ENCODE measurements around the gene GPC6.

GRCh38 chr13:93309886-93310523, 83.4 kb downstream of the GPC6 start:
- TF ChIP-seq, protein P1, sequence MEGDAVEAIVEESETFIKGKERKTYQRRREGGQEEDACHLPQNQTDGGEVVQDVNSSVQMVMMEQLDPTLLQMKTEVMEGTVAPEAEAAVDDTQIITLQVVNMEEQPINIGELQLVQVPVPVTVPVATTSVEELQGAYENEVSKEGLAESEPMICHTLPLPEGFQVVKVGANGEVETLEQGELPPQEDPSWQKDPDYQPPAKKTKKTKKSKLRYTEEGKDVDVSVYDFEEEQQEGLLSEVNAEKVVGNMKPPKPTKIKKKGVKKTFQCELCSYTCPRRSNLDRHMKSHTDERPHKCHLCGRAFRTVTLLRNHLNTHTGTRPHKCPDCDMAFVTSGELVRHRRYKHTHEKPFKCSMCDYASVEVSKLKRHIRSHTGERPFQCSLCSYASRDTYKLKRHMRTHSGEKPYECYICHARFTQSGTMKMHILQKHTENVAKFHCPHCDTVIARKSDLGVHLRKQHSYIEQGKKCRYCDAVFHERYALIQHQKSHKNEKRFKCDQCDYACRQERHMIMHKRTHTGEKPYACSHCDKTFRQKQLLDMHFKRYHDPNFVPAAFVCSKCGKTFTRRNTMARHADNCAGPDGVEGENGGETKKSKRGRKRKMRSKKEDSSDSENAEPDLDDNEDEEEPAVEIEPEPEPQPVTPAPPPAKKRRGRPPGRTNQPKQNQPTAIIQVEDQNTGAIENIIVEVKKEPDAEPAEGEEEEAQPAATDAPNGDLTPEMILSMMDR (IDR thresholded peaks at IDR 0.05; ENCODE audit: insufficient read depth, low read length, poor library complexity, severe bottlenecking), result no peak
- TF ChIP-seq EZH2phosphoT487 (conservative IDR thresholded peaks at IDR 0.05; ENCODE audit: low read length), result no peak
